ENCODE data around the gene CENPF.

GRCh38 chr1:214621236-214621635, 18.2 kb downstream of the CENPF start:
- no peak for TF ChIP-seq CTCF (IDR thresholded peaks at IDR 0.05; ENCODE audit: borderline replicate concordance, extremely low read depth, low read length, poor library complexity, severe bottlenecking)
- no peak for TF ChIP-seq EZH2 (IDR thresholded peaks at IDR 0.05; ENCODE audit: borderline replicate concordance, low read depth, low read length, severe bottlenecking)
